ENCODE results near the gene MTOR.

- TF ChIP-seq, protein P1, sequence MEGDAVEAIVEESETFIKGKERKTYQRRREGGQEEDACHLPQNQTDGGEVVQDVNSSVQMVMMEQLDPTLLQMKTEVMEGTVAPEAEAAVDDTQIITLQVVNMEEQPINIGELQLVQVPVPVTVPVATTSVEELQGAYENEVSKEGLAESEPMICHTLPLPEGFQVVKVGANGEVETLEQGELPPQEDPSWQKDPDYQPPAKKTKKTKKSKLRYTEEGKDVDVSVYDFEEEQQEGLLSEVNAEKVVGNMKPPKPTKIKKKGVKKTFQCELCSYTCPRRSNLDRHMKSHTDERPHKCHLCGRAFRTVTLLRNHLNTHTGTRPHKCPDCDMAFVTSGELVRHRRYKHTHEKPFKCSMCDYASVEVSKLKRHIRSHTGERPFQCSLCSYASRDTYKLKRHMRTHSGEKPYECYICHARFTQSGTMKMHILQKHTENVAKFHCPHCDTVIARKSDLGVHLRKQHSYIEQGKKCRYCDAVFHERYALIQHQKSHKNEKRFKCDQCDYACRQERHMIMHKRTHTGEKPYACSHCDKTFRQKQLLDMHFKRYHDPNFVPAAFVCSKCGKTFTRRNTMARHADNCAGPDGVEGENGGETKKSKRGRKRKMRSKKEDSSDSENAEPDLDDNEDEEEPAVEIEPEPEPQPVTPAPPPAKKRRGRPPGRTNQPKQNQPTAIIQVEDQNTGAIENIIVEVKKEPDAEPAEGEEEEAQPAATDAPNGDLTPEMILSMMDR (IDR thresholded peaks at IDR 0.05) = no peak
- no peak for TF ChIP-seq POLR2A (IDR thresholded peaks at IDR 0.05)
Measured at GRCh38 chr1:11178021-11179015, 84.0 kb downstream of the MTOR start.
